ENCODE data around the gene POLR2L. TPM values are rescaled to one million over a fixed set of nuclear protein-coding genes. Genes with fewer than 3 reads are reported as not detected.
A peak's percentile ranks its signal among the peaks of the same experiment; 100 is the strongest.

POLR2L gene
- total and polyA plus RNA-seq, 3 experiments from 2014 or later, result 114 to 182 (median 178) TPM

GRCh38 chr11:843818-844692 lies 1.7 kb upstream of the POLR2L start:
- no peaks in the 10 kb centered on the region for H3K9me3 ChIP-seq (ENCODE audit: low read length)
- DNase-seq, result no peak
- peaks cover 36% of the 10 kb centered on the region for H3K4me1 ChIP-seq (ENCODE audit: insufficient read depth, low read length)
- Mint-ChIP-seq H3K27ac (peak overlapping the region in 2 of 8 donors; percentile 47 to 81), H3K9me3 (no peaks in the 10 kb centered on the region), H3K27me3 (peaks cover 5 to 8% of the 10 kb centered on the region in 2 donors), H3K36me3 (peaks cover 0 to 20% (median 0%) of the 10 kb centered on the region in 3 donors), H3K4me1 (peaks cover 15 to 37% (median 19%) of the 10 kb centered on the region in 3 donors), H3K4me3 (peak overlapping the region; percentile 66 to 91 (median 71))
- peak overlapping the region; percentile 74 for H3K27ac ChIP-seq (ENCODE audit: low read depth, low read length)
- peaks cover 8% of the 10 kb centered on the region for H3K27me3 ChIP-seq (ENCODE audit: insufficient read depth, low read length, poor library complexity, severe bottlenecking)
- ChIA-PET CTCF (interaction anchor here (1.9 to 5.4 kb wide), 3 partner anchors 11 to 209 kb away, joined by 6 to 48 read pairs (median 7); partner anchors contain the start of gene CD151), POLR2A (interaction anchor here (0.6 to 1.7 kb wide), 3 partner anchors 25 to 125 kb away, joined by 7 to 16 read pairs (median 8); partner anchors contain the start of genes PNPLA2 and RPLP2)
- no peaks in the 10 kb centered on the region for H3K36me3 ChIP-seq (ENCODE audit: insufficient read depth, low read length)
- no peak overlapping the region for H3K4me3 ChIP-seq (ENCODE audit: low read length)

GRCh38 chr11:843086-843734 lies 881 bp upstream of the POLR2L start:
- ChIA-PET CTCF (interaction anchor here (0.8 to 2.2 kb wide), 5 partner anchors 9 to 324 kb away, joined by 3 to 7 read pairs (median 3); partner anchors contain the start of gene CD151), POLR2A (interaction anchor here (0.6 to 1.7 kb wide), 8 partner anchors 9 to 209 kb away, joined by 3 to 16 read pairs (median 6); partner anchors contain the start of genes PNPLA2 and RPLP2)
- Histone ChIP-seq H3K4me3 (ENCODE audit: low read length) (peak overlapping the region; percentile 74), H3K27me3 (ENCODE audit: insufficient read depth, low read length, poor library complexity, severe bottlenecking) (no peaks in the 10 kb centered on the region), H3K27ac (ENCODE audit: low read depth, low read length) (peak overlapping the region; percentile 74), H3K36me3 (ENCODE audit: insufficient read depth, low read length) (no peaks in the 10 kb centered on the region), H3K9me3 (ENCODE audit: low read length) (no peaks in the 10 kb centered on the region), H3K4me1 (ENCODE audit: insufficient read depth, low read length) (peaks cover 29% of the 10 kb centered on the region)
- no peak for DNase-seq
- Mint-ChIP-seq H3K4me1 (peaks cover 15 to 29% (median 15%) of the 10 kb centered on the region in 3 donors), H3K27me3 (peaks cover 3 to 4% of the 10 kb centered on the region in 2 donors), H3K27ac (peak overlapping the region in 4 of 8 donors; percentile 40 to 81 (median 60)), H3K36me3 (peaks cover 0 to 28% (median 0%) of the 10 kb centered on the region in 3 donors), H3K4me3 (peak overlapping the region; percentile 66 to 91 (median 71)), H3K9me3 (no peaks in the 10 kb centered on the region)

- Mint-ChIP-seq H3K27ac (peak overlapping the region; percentile 21 to 84 (median 57)), H3K4me1 (peaks cover 15 to 33% (median 15%) of the 10 kb centered on the region in 3 donors), H3K36me3 (peaks cover 0 to 35% (median 0%) of the 10 kb centered on the region in 3 donors), H3K27me3 (peaks cover 3 to 4% of the 10 kb centered on the region in 2 donors), H3K9me3 (no peaks in the 10 kb centered on the region), H3K4me3 (peak overlapping the region; percentile 82 to 91 (median 86))
- H3K9me3 ChIP-seq (ENCODE audit: low read length), result no peaks in the 10 kb centered on the region
- H3K27ac ChIP-seq (ENCODE audit: low read depth, low read length), result peak overlapping the region; percentile 74
- CTCF ChIA-PET, result interaction anchor here (1.7 to 2.2 kb wide), 2 partner anchors 9 to 23 kb away, joined by 5 to 6 read pairs; partner anchors contain the start of genes CD151 and PNPLA2
- H3K27me3 ChIP-seq (ENCODE audit: insufficient read depth, low read length, poor library complexity, severe bottlenecking), result no peaks in the 10 kb centered on the region
- DNase-seq, result no peak
- H3K4me3 ChIP-seq (ENCODE audit: low read length), result peak overlapping the region; percentile 74
- POLR2A ChIA-PET, result interaction anchor here (0.8 to 1.7 kb wide), 3 partner anchors 14 to 23 kb away, joined by 3 to 16 read pairs (median 4); partner anchors contain the start of gene PNPLA2
- no peaks in the 10 kb centered on the region for H3K36me3 ChIP-seq (ENCODE audit: insufficient read depth, low read length)
- H3K4me1 ChIP-seq (ENCODE audit: insufficient read depth, low read length), result peaks cover 29% of the 10 kb centered on the region
These were observed 354 bp downstream of the POLR2L start for GRCh38 chr11:841981-842369.

GRCh38 chr11:839875-840617 lies 2.3 kb downstream of the POLR2L start:
- Mint-ChIP-seq H3K36me3 (peaks cover 0 to 37% (median 0%) of the 10 kb centered on the region in 3 donors), H3K4me1 (peaks cover 15 to 35% (median 15%) of the 10 kb centered on the region in 3 donors), H3K9me3 (no peaks in the 10 kb centered on the region), H3K4me3 (peak overlapping the region; percentile 23 to 91 (median 85)), H3K27ac (peak overlapping the region in 5 of 8 donors; percentile 24 to 91 (median 69)), H3K27me3 (peaks cover 3 to 4% of the 10 kb centered on the region in 2 donors)
- POLR2A ChIA-PET, result interaction anchor here (1.1 kb wide), 1 partner anchor 10 kb away, joined by 3 read pairs; no protein-coding TSS in a partner anchor
- no peak for DNase-seq
- CTCF ChIA-PET, result interaction anchor here (1.1 to 1.7 kb wide), 2 partner anchors 9 to 21 kb away, joined by 3 to 5 read pairs; partner anchors contain the start of gene PNPLA2
- Histone ChIP-seq H3K4me3 (ENCODE audit: low read length) (no peak overlapping the region), H3K36me3 (ENCODE audit: insufficient read depth, low read length) (no peaks in the 10 kb centered on the region), H3K4me1 (ENCODE audit: insufficient read depth, low read length) (peaks cover 28% of the 10 kb centered on the region), H3K9me3 (ENCODE audit: low read length) (no peaks in the 10 kb centered on the region), H3K27ac (ENCODE audit: low read depth, low read length) (no peak overlapping the region), H3K27me3 (ENCODE audit: insufficient read depth, low read length, poor library complexity, severe bottlenecking) (no peaks in the 10 kb centered on the region)

GRCh38 chr11:839280-839623 lies 3.1 kb downstream of the POLR2L start:
- Histone ChIP-seq H3K27ac (ENCODE audit: low read depth, low read length) (no peak overlapping the region), H3K4me3 (ENCODE audit: low read length) (no peak overlapping the region), H3K27me3 (ENCODE audit: insufficient read depth, low read length, poor library complexity, severe bottlenecking) (no peaks in the 10 kb centered on the region), H3K9me3 (ENCODE audit: low read length) (no peaks in the 10 kb centered on the region), H3K4me1 (ENCODE audit: insufficient read depth, low read length) (peaks cover 22% of the 10 kb centered on the region), H3K36me3 (ENCODE audit: insufficient read depth, low read length) (no peaks in the 10 kb centered on the region)
- peaks cover 0 to 37% (median 0%) of the 10 kb centered on the region in 3 donors for H3K36me3 Mint-ChIP-seq
- H3K4me3 Mint-ChIP-seq, result peak overlapping the region in 1 of 7 donors; percentile 89
- H3K9me3 Mint-ChIP-seq, result no peaks in the 10 kb centered on the region
- peaks cover 3 to 4% of the 10 kb centered on the region in 2 donors for H3K27me3 Mint-ChIP-seq
- POLR2A ChIA-PET, result no interaction called here
- peaks cover 15 to 43% (median 15%) of the 10 kb centered on the region in 3 donors for H3K4me1 Mint-ChIP-seq
- no peak for DNase-seq
- CTCF ChIA-PET, result interaction anchor here (0.5 to 1.1 kb wide), 2 partner anchors 9 to 268 kb away, joined by 3 read pairs; no protein-coding TSS in a partner anchor
- H3K27ac Mint-ChIP-seq, result peak overlapping the region in 2 of 8 donors; percentile 32 to 80

GRCh38 chr11:838441-839279 lies 3.7 kb downstream of the POLR2L start:
- H3K27me3 Mint-ChIP-seq, result peaks cover 3 to 4% of the 10 kb centered on the region in 2 donors
- H3K9me3 Mint-ChIP-seq, result no peaks in the 10 kb centered on the region
- ChIA-PET POLR2A (no interaction called here), CTCF (interaction anchor here (0.5 kb wide), 1 partner anchor 268 kb away, joined by 3 read pairs; no protein-coding TSS in a partner anchor)
- Histone ChIP-seq H3K27me3 (ENCODE audit: insufficient read depth, low read length, poor library complexity, severe bottlenecking) (no peaks in the 10 kb centered on the region), H3K36me3 (ENCODE audit: insufficient read depth, low read length) (no peaks in the 10 kb centered on the region), H3K9me3 (ENCODE audit: low read length) (no peaks in the 10 kb centered on the region), H3K27ac (ENCODE audit: low read depth, low read length) (no peak overlapping the region), H3K4me1 (ENCODE audit: insufficient read depth, low read length) (peaks cover 20% of the 10 kb centered on the region), H3K4me3 (ENCODE audit: low read length) (no peak overlapping the region)
- peaks cover 15 to 43% (median 18%) of the 10 kb centered on the region in 3 donors for H3K4me1 Mint-ChIP-seq
- H3K4me3 Mint-ChIP-seq, result peak overlapping the region in 2 of 7 donors; percentile 60 to 73
- DNase-seq, result no peak
- peaks cover 0 to 37% (median 0%) of the 10 kb centered on the region in 3 donors for H3K36me3 Mint-ChIP-seq
- peak overlapping the region in 2 of 8 donors; percentile 32 to 39 for H3K27ac Mint-ChIP-seq

Data from CD8-positive, alpha-beta memory T cell (primary cell).